RWPE1 (cell line): ENCODE results near the gene CADM2.

ENCODE experiments used
- CTCF ChIA-PET: fragments of 350-600 bp; sonication (Branson Sonifier 250); formaldehyde crosslinking; extraction: SDS; loops from one replicate; lab custom pipeline; 2021; lab: Yijun Ruan, JAX
- POLR2A ChIA-PET: fragments of 400-600 bp; formaldehyde crosslinking; extraction: SDS; loops from one replicate; lab custom pipeline; 2020; ENCODE audit warnings: antibody characterized with exemption; ENCODE audit not compliant: low non-redundant PET; lab: Yijun Ruan, JAX
- DNase-seq: peaks from one replicate; pipeline ENCODE4 v3.0.0; 2012; ENCODE audit warnings: low spot score
- H3K27ac ChIP-seq: fragments of 450-650 bp; 2 replicates; pipeline ENCODE4 v1.5.1; 2017
- TF ChIP-seq, protein P1 (sequence below): fragments of 450-650 bp; conservative IDR thresholded peaks from 2 replicates; pipeline ENCODE4 v1.5.1; 2017; ENCODE audit warnings: low read depth, mild to moderate bottlenecking

Gene CADM2

DNA sequence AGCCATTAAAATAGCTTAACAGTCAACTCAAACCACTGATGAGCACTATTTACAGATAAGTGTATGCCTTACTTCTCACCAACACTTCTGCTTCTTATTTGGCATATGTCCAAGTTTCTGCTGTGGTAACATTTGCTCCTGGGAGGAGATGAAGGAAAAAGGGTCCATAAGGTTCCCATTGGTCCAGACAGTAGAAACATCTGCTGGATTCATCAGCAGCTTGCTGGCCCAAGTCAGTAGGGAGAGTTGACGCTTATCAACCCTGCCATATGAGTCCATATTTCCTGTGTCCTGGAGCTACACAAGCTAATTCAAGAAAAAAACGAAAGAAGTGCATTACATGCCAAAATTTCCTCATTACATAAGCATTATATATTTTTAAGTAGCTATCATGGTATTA lies 824.5 kb downstream of the CADM2 start:
- no peak overlapping the region for H3K27ac ChIP-seq
- no peak for DNase-seq
- ChIA-PET CTCF (no interaction called here), POLR2A (no interaction called here)
- TF ChIP-seq, protein P1, sequence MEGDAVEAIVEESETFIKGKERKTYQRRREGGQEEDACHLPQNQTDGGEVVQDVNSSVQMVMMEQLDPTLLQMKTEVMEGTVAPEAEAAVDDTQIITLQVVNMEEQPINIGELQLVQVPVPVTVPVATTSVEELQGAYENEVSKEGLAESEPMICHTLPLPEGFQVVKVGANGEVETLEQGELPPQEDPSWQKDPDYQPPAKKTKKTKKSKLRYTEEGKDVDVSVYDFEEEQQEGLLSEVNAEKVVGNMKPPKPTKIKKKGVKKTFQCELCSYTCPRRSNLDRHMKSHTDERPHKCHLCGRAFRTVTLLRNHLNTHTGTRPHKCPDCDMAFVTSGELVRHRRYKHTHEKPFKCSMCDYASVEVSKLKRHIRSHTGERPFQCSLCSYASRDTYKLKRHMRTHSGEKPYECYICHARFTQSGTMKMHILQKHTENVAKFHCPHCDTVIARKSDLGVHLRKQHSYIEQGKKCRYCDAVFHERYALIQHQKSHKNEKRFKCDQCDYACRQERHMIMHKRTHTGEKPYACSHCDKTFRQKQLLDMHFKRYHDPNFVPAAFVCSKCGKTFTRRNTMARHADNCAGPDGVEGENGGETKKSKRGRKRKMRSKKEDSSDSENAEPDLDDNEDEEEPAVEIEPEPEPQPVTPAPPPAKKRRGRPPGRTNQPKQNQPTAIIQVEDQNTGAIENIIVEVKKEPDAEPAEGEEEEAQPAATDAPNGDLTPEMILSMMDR, result no peak

DNA sequence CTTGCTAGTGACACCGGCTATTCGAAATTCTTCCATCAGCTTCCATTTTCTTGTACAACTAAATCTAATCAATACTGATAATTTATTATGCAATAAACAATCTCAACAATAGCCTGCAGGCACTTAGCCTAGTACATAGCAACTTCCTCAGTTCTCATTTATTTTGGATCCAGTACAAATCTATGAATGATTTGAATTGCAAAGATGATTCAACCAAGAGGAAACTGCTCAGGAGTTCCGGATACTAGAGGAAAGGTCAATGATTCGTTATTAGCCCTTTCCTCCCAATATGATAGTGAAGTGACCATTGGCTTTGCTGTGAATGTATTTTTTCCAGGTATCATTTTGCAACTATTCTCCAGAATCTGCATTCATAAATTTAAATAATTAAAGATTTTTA lies 827.0 kb downstream of the CADM2 start:
- POLR2A ChIA-PET, result no interaction called here
- CTCF ChIA-PET, result no interaction called here
- TF ChIP-seq, protein P1, result no peak
- DNase-seq, result no peak
- no peak overlapping the region for H3K27ac ChIP-seq

DNA sequence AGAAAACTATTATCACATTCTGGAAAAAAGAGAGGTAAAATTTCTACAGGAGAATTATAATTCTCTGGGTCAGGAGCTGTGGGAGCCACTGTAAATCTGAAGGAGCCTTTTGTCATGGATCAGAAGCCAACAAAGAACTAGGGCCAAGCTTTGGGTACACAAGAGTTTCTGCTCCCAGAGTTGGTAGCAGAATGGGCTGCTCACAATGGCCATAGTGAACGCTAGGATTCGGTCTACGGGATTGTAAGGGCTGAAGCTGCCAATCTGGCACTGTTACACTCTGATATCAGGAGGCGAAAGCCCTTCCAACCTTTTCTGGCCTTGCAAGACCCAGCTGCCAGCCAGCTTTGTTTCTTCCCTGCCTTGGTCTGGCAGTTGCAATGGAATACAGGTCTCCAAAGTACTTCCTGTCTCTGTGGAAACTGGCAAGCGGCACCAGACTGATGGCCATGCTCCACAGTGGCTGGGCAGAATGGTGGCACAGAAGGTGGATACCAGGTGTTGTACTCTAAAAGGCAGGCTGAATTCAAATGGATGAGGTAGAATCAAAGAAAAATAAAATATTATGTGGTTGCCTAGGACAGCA lies 831.7 kb downstream of the CADM2 start:
- CTCF ChIA-PET, result no interaction called here
- H3K27ac ChIP-seq, result no peak overlapping the region
- no peak for DNase-seq
- POLR2A ChIA-PET, result no interaction called here
- TF ChIP-seq, protein P1, result no peak

GRCh38 chr3:85796140-85796539 lies 837.4 kb downstream of the CADM2 start:
- TF ChIP-seq, protein P1, result no peak
- DNase-seq, result no peak
- no peak overlapping the region for H3K27ac ChIP-seq
- ChIA-PET CTCF (no interaction called here), POLR2A (no interaction called here)

DNA sequence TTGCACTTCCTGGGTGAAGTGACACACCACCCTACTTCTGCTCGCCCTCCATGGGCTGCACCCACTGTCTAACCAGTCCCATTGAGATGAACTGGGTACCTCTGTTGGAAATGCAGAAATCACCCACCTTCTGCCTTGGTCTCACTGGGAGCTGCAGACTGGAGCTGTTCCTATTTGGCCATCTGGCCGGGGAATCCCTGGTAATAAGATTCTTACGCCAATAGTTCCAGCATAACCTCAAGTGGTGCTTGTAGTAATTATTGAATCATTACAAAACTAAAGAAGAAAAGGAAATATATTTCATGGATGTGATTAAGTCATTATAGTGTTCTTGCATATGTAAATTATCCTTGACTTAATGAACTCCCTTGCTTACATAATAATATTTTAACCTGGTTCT lies 841.9 kb downstream of the CADM2 start:
- ChIA-PET CTCF (no interaction called here), POLR2A (no interaction called here)
- TF ChIP-seq, protein P1, result no peak
- DNase-seq, result no peak
- no peak overlapping the region for H3K27ac ChIP-seq

- TF ChIP-seq, protein P1, result no peak; the same call in 1 of the 2 replicates
- CTCF ChIA-PET, result no interaction called here
- peak; percentile 21 for DNase-seq
Observed at GRCh38 chr3:85801955-85802354, 843.2 kb downstream of the CADM2 start.

More at GRCh38 chr3:85801955-85802354, 843.2 kb downstream of the CADM2 start:
- H3K27ac ChIP-seq, result no peak overlapping the region
- POLR2A ChIA-PET, result no interaction called here
